Adrenal gland (tissue), 12 donors: ENCODE data around the gene MAVS. TPM values are rescaled to one million over a fixed set of nuclear protein-coding genes. Genes with fewer than 3 reads are reported as not detected.
A peak's percentile ranks its signal among the peaks of the same experiment; 100 is the strongest.

Source experiments
- DNase-seq, 7 donors: peaks; one replicate each; pipeline ENCODE4 v3.0.0-alpha.2; 2019 to 2020
- H3K27ac ChIP-seq, 5 donors: fragments of 200-600 bp; sonication (generic) in 4 of 5; 1 replicate in 3 of 5; 2 replicates in 2 of 5; pipeline versions ENCODE4 v1.5.1 to v1.8.0; 2016 to 2020; ENCODE audit warnings: mild to moderate bottlenecking in 1 of 5
- H3K27me3 ChIP-seq: fragments of 200-600 bp; 2 replicates; pipeline ENCODE4 v1.8.0; 2021
- H3K36me3 ChIP-seq, 2 donors: fragments of 200-600 bp; replicated peaks in 1 of 2; 1 replicate in 1 of 2; 2 replicates in 1 of 2; pipeline versions ENCODE4 v1.5.1 to v1.8.0; 2018 to 2022
- H3K4me1 ChIP-seq, 2 donors: fragments of 200-600 bp; replicated peaks in 1 of 2; 1 replicate in 1 of 2; 2 replicates in 1 of 2; pipeline versions ENCODE4 v1.5.1 to v1.8.0; 2018 to 2021
- H3K4me3 ChIP-seq, 4 donors: fragments of 200-600 bp; sonication (generic) in 3 of 4; one replicate each; pipeline ENCODE4 v1.5.1; 2016 to 2018
- H3K9me3 ChIP-seq, 3 donors: fragments of 200-600 bp; sonication (generic) in 1 of 3; replicated peaks in 1 of 3; 1 replicate in 2 of 3; 2 replicates in 1 of 3; pipeline versions ENCODE4 v1.5.1 to v1.8.0; 2016 to 2021
- POLR2A ChIP-seq, 2 donors: fragments of 450-650 bp; IDR thresholded peaks; one replicate each; pipeline ENCODE4 v1.6.1; 2017; ENCODE audit warnings: antibody characterized with exemption in 2 of 2, mild to moderate bottlenecking in 2 of 2, moderate library complexity in 1 of 2
- WGBS, 4 donors: extraction: QIAGEN DNeasy Blood & Tissue Kit in 2 of 4; methylation state at CpG; one replicate each; pipeline versions ENCODE4 v1.1.5 to v1.1.7; 2013 to 2017; 5-methylcytosine and 5-hydroxymethylcytosine counted together
- intact Hi-C, 2 donors: fragments of 100-400 bp; cut with DNase I; formaldehyde crosslinking; loops; one replicate each; pipeline versions ENCODE4 v1.14.1 to v1.15.0; 2022 to 2023
- polyA plus RNA-seq, 3 donors: library from polyadenylated mRNA; stranded (reverse); fragments of 200-250 nt in 2 of 3; fragments of 350-450 nt in 1 of 3; fragmentation: Illumina TruSeq in 1 of 3; extraction: RNeasy Lipid Tissue Mini Kit (QIAGEN cat#74804) in 1 of 3; gene quantifications; one replicate each; pipeline ENCODE4 v1.2.3, GENCODE V29; 2013 to 2014
- total RNA-seq, 9 donors: library from RNA; depleted of rRNA in 4 of 9; stranded (reverse); fragments of >200 nt in 4 of 9; fragments of 120-200 nt in 1 of 9; fragmentation: NEBNext Ultra II Directional in 1 of 9; extraction: Animal tissue kit (Norgen Biotek cat#: 25700) in 1 of 9; gene quantifications; one replicate each; pipeline versions ENCODE4 v1.1.0 to v1.2.4, GENCODE V29; 2013 to 2023
- TF ChIP-seq, protein P1 (sequence below), 6 experiments: fragments of 450-650 bp in 4 of 6; fragments of 200-600 bp in 2 of 6; sonication (generic) in 1 of 6; IDR thresholded peaks; 1 replicate in 5 of 6; 2 replicates in 1 of 6; pipeline versions ENCODE4 v1.5.1 to v1.8.0; 2016 to 2021; ENCODE audit warnings: antibody characterized with exemption in 6 of 6, mild to moderate bottlenecking in 2 of 6, moderate library complexity in 1 of 6
- donor health status: healthy with polysubstance abuse.
- donor health status: Bipolar disorder and iron deficiency.
- donor health status: DM: yes; HTN: yes; CAD: no.
- donor health status: DM: no; HTN: no; CAD: no.
- donor health status: DM: no; HTN: no; CAD: no.
- donor health status: DM: yes; HTN: yes; CAD: no.

The MAVS gene
- total and polyA plus RNA-seq, 12 donors = 10.0 to 46.7 (median 31.4) TPM

DNA sequence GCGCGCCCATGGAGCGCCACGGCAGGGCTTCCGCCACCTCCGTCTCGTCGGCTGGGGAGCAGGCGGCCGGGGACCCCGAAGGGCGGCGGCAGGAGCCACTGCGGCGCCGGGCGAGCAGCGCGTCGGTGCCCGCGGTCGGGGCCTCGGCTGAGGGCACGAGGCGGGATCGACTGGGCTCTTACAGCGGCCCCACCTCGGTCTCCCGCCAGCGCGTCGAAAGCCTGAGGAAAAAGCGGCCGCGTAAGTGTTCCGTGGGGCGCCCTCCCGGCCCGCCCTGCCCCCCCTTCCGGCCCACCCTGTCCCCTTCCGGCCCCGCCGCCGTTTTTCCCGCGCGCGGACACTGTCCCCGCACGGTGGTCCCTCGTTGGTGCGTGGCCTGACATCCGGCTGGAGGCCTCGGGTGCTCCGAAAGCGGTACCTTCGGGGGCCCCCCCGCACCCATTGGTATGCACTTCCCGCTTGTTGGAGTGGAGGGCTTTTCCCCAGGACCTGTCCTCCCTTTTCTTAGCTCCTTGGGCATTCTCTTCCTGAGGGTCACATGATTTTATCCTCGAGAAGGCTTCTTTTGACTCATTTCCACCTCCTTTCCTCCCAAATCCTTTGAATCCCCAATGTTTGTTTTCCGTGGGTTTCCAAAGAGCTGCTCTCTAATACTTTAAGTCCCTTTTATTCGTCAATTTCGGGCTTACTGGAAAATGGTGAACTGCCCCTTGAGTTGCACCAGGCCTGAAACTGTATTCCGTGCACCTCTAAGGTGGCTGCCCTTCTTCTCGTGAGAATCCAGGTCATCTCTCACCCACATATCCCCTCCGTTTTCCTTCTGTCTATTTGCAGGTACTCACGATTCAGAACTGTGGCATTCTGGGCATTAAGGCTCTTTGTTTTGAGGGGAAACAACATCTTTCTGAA is 43.1 kb downstream of the MAVS start:
- no peaks in the 10 kb centered on the region for H3K36me3 ChIP-seq
- intact Hi-C loops = loop anchor here (5.0 to 10.0 kb wide), 6 partner anchors 118 to 203 kb away; no protein-coding TSS in a partner anchor
- H3K4me3 ChIP-seq = peak overlapping the region; percentile 56 to 100 (median 84)
- WGBS, 4 donors = 0 to 1% (median 0%) methylated on average over 10 to 68 of the region's 68 CpGs
- no peaks in the 10 kb centered on the region for H3K9me3 ChIP-seq
- H3K27me3 ChIP-seq = no peaks in the 10 kb centered on the region
- peaks cover 30 to 54% of the 10 kb centered on the region in 2 donors for H3K4me1 ChIP-seq
- peak overlapping the region; percentile 70 to 97 (median 90) for H3K27ac ChIP-seq
- peak in 5 of 7 donors; percentile 30 to 56 (median 39) for DNase-seq
- TF ChIP-seq, protein P1, sequence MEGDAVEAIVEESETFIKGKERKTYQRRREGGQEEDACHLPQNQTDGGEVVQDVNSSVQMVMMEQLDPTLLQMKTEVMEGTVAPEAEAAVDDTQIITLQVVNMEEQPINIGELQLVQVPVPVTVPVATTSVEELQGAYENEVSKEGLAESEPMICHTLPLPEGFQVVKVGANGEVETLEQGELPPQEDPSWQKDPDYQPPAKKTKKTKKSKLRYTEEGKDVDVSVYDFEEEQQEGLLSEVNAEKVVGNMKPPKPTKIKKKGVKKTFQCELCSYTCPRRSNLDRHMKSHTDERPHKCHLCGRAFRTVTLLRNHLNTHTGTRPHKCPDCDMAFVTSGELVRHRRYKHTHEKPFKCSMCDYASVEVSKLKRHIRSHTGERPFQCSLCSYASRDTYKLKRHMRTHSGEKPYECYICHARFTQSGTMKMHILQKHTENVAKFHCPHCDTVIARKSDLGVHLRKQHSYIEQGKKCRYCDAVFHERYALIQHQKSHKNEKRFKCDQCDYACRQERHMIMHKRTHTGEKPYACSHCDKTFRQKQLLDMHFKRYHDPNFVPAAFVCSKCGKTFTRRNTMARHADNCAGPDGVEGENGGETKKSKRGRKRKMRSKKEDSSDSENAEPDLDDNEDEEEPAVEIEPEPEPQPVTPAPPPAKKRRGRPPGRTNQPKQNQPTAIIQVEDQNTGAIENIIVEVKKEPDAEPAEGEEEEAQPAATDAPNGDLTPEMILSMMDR (IDR thresholded peaks at IDR 0.05) = no peak
- no peak for TF ChIP-seq POLR2A (IDR thresholded peaks at IDR 0.05)

DNA sequence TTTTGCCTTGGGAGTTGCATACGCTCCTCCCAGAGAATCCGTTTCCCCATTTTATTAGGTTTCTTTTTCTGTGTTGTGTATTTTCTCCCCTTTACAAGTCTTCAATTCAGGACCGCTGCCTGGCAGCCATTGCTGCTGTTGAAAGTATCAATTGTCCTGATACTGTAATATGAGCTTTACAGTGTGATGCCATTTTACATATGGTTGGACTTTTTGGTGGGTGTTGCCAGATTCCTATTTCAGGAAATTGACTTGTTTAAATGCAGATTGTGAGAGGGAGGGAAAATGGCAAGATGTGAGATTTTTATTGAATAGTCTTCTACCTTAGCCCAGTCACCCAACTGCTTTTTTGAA is 43.7 kb downstream of the MAVS start:
- intact Hi-C loops = loop anchor here in 1 of 2 donors (5.0 kb wide), 1 partner anchor 197 kb away; no protein-coding TSS in a partner anchor
- Histone ChIP-seq H3K4me1 (peaks cover 30 to 60% of the 10 kb centered on the region in 2 donors), H3K4me3 (peak overlapping the region; percentile 56 to 100 (median 84)), H3K27ac (peak overlapping the region; percentile 42 to 97 (median 90)), H3K27me3 (no peaks in the 10 kb centered on the region), H3K36me3 (no peaks in the 10 kb centered on the region), H3K9me3 (no peaks in the 10 kb centered on the region)
- peak in 1 of 7 donors; percentile 15 for DNase-seq
- 0 to 1% (median 0%) methylated on average over 3 of the region's 3 CpGs for WGBS, 4 donors
- TF ChIP-seq, protein P1 (IDR thresholded peaks at IDR 0.05) = no peak
- no peak for TF ChIP-seq POLR2A (IDR thresholded peaks at IDR 0.05)

DNA sequence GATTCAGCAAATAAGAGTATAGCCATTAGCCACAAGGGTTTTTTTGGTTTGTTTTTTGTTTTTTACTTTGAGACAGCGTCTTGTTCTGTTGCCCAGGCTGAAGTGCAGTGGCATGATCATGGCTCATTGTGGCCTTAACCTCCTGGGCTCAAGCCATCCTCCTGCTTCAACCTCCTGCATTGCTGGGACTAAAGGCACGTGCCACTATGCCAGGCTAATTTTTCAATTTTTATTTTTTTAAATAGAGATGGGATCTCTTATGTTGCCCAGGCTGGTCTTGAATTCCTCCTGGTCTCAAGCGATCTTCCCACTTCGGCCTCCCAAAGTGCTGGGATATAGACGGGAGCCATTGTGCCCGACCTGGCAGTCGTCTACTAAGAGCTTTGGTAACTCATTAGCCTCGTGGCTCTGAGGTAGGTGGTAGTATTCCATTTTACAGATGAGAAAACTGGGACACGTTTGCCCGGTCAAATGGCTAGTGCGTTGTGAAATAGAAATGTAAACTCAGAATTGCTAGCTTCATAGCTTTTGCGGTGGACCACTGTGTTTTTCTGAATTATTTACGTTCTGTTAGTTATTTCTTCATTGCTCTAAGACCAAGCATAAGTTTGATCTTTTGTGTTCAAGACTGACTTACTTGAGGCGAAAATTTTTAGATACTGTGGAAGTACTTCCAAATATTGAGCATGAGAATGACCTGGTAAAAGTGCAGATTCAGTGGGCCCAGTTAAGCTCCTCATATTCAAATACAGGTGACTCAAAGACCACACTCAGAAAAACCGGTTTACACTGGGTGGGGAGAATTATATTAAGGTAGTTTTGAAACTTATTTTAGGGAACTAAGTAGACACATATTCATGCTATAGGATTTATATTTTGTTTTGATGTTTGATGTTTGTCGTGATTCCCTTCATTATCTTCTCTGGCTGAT is 44.6 kb downstream of the MAVS start:
- H3K9me3 ChIP-seq = no peaks in the 10 kb centered on the region
- WGBS, 4 donors = 45 to 52% (median 48%) methylated on average over 16 of the region's 16 CpGs
- peak in 1 of 2 donors; percentile 12 for TF ChIP-seq POLR2A (IDR thresholded peaks at IDR 0.05)
- TF ChIP-seq, protein P1 (IDR thresholded peaks at IDR 0.05) = no peak
- H3K36me3 ChIP-seq = no peaks in the 10 kb centered on the region
- intact Hi-C loops = loop anchor here in 1 of 2 donors (5.0 kb wide), 1 partner anchor 196 kb away; no protein-coding TSS in a partner anchor
- H3K27me3 ChIP-seq = no peaks in the 10 kb centered on the region
- peak overlapping the region in 1 of 4 donors; percentile 93 for H3K4me3 ChIP-seq
- peaks cover 33 to 68% of the 10 kb centered on the region in 2 donors for H3K4me1 ChIP-seq
- peak overlapping the region in 3 of 5 donors; percentile 13 to 94 (median 90) for H3K27ac ChIP-seq
- DNase-seq = peak in 1 of 7 donors; percentile 13
